A673 (cell line): ENCODE results near the gene FGF21. TPM values are rescaled to one million over a fixed set of nuclear protein-coding genes. Genes with fewer than 3 reads are reported as not detected.
"Not testable (repeated sequence)": the region's sequence is repeated elsewhere in the genome, so short reads cannot be mapped to it uniquely, and the experiment has no call there.

Source experiments
- BruUV-seq: library from RNA; stranded (reverse); fragments of 400-500 nt; replicated peaks from 2 replicates; lab custom pipeline; 2021; lab: Mats Ljungman, UMichigan
- CTCF ChIA-PET: fragments of 300-600 bp; sonication (Branson Sonifier 250); formaldehyde crosslinking; loops from one replicate; lab custom pipeline; 2022; ENCODE audit warnings: antibody characterized with exemption; lab: Charles Lee
- POLR2A ChIA-PET: fragments of 300-600 bp; sonication (Branson Sonifier 250); formaldehyde crosslinking; loops from one replicate; lab custom pipeline; 2022; ENCODE audit warnings: antibody characterized with exemption; ENCODE audit not compliant: low non-redundant PET; lab: Charles Lee
- DNase-seq: peaks from one replicate; pipeline ENCODE4 v3.0.0-alpha.2; 2015; ENCODE audit warnings: low spot score
- H3K27ac ChIP-seq: fragments of 200-600 bp; sonication (generic); 2 replicates; pipeline ENCODE4 v1.5.1; 2016; ENCODE audit warnings: mixed run types, low read depth, mild to moderate bottlenecking, mixed read lengths, antibody characterized with exemption, low read length; ENCODE audit not compliant: poor library complexity, severe bottlenecking
- H3K27me3 ChIP-seq: fragments of 200-600 bp; sonication (generic); replicated peaks from 2 replicates; pipeline ENCODE4 v1.6.1; 2017; ENCODE audit warnings: mixed run types, low read depth, mild to moderate bottlenecking, mixed read lengths, antibody characterized with exemption, low read length; ENCODE audit not compliant: insufficient read depth, poor library complexity
- H3K36me3 ChIP-seq: fragments of 200-600 bp; sonication (generic); 2 replicates; pipeline ENCODE4 v1.6.1; 2016; ENCODE audit warnings: mixed run types, mild to moderate bottlenecking, mixed read lengths, antibody characterized with exemption, low read length; ENCODE audit not compliant: insufficient read depth, poor library complexity, severe bottlenecking
- H3K4me1 ChIP-seq: fragments of 200-600 bp; sonication (generic); 2 replicates; pipeline ENCODE4 v1.6.1; 2017; ENCODE audit warnings: mixed run types, mild to moderate bottlenecking, mixed read lengths, antibody characterized with exemption, low read length; ENCODE audit not compliant: insufficient read depth, poor library complexity, severe bottlenecking
- H3K4me3 ChIP-seq: fragments of 200-600 bp; sonication (generic); 2 replicates; pipeline ENCODE4 v1.5.1; 2016; ENCODE audit warnings: low read depth, mixed run types, mild to moderate bottlenecking, mixed read lengths, low read length; ENCODE audit not compliant: poor library complexity, severe bottlenecking
- H3K9me3 ChIP-seq: fragments of 200-600 bp; sonication (generic); 2 replicates; pipeline ENCODE4 v1.6.1; 2016; ENCODE audit warnings: mixed run types, low read depth, mild to moderate bottlenecking, mixed read lengths, antibody characterized with exemption, low read length; ENCODE audit not compliant: poor library complexity, severe bottlenecking
- CTCF ChIP-seq: fragments of 300-800, 200-600 bp; sonication (generic); conservative IDR thresholded peaks from 2 replicates; pipeline ENCODE4 v1.5.1; 2017; ENCODE audit warnings: low read depth, mild to moderate bottlenecking, antibody characterized with exemption, low read length, moderate library complexity, mixed read lengths
- EZH2 ChIP-seq: fragments of 200-600 bp; sonication (generic); IDR thresholded peaks from 2 replicates; pipeline ENCODE4 v1.6.1; 2017; ENCODE audit warnings: borderline replicate concordance, low read depth, mild to moderate bottlenecking, mixed read lengths, antibody characterized with exemption, low read length; ENCODE audit not compliant: poor library complexity, severe bottlenecking
- intact Hi-C: fragments of 100-400 bp; cut with micrococcal nuclease; formaldehyde crosslinking; loops from one replicate; pipeline ENCODE4 v1.10.0; 2022; ENCODE audit not compliant: unreplicated experiment
- total RNA-seq: library from RNA; stranded (reverse); gene quantifications from 2 replicates; pipeline ENCODE4 v1.2.3, GENCODE V29; 2021

The FGF21 gene
- total RNA-seq, 1 experiment from 2014 or later = not detected

DNA sequence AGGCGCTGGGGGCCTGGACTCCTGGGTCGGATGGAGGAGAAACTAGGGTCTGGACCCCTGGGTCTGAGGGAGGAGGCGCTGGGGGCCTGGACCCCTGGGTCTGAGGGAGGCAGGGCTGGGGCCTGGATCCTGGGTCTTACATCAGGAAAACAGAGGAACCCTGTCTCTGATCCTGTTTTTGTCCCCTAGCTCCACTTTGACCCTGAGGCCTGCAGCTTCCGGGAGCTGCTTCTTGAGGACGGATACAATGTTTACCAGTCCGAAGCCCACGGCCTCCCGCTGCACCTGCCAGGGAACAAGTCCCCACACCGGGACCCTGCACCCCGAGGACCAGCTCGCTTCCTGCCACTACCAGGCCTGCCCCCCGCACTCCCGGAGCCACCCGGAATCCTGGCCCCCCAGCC is 2.4 kb downstream of the FGF21 start:
- TF ChIP-seq CTCF = no peak
- no peak for TF ChIP-seq EZH2
- H3K9me3 ChIP-seq = no peaks in the 10 kb centered on the region
- H3K27ac ChIP-seq = no peak overlapping the region
- peaks cover 3% of the 10 kb centered on the region for H3K27me3 ChIP-seq
- no peaks in the 10 kb centered on the region for H3K4me1 ChIP-seq
- BruUV-seq = no TSS peak
- POLR2A ChIA-PET = no interaction called here
- no peaks in the 10 kb centered on the region for H3K36me3 ChIP-seq
- intact Hi-C loops = no loop called here
- DNase-seq = no peak
- CTCF ChIA-PET = no interaction called here
- H3K4me3 ChIP-seq = no peak overlapping the region

DNA sequence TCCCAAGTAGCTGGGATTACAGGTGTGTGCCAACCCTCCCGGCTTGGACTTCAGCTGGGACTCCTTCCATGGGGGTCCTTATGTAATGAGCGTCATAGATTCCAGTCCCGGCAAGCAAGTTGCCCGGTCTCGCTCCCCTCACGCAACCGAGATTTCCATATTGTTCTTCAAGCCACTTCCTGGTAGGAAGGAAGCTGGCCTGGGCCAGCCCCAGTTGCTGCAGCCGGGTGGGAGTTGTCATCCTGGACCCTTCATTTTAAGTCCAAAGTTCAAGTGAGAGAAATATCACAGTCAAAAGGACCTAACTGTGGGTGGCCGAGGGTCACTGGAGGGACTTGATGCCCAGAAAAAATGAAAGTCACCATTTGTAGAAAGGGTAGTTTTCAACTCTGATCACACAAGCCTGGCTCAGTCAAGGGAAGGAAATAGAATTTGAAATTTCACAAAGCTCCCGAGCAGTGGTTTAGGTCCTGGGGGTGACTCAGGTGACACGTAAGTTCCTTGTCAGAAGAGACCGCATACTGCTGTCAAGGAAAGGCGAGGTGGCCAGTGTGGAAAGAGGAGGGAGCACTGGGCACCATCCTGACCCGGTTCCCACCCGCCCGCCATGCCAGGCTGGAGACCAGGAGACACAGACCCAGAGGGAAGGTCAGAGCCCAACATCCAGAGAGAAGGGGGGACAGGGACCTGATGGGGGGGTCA is 5.3 kb downstream of the FGF21 start:
- H3K27ac ChIP-seq = no peak overlapping the region
- TF ChIP-seq EZH2 (no peak), CTCF (no peak)
- peaks cover 3% of the 10 kb centered on the region for H3K27me3 ChIP-seq
- H3K36me3 ChIP-seq = no peaks in the 10 kb centered on the region
- H3K9me3 ChIP-seq = no peaks in the 10 kb centered on the region
- no peaks in the 10 kb centered on the region for H3K4me1 ChIP-seq
- intact Hi-C loops = no loop called here
- BruUV-seq = no TSS peak
- ChIA-PET POLR2A (interaction anchor here (0.7 kb wide), 1 partner anchor 77 kb away, joined by 6 read pairs; no protein-coding TSS in a partner anchor), CTCF (no interaction called here)
- no peak for DNase-seq
- H3K4me3 ChIP-seq = no peak overlapping the region

- H3K4me3 ChIP-seq, H3K36me3 ChIP-seq, POLR2A ChIA-PET, DNase-seq, H3K27me3 ChIP-seq, BruUV-seq, CTCF ChIA-PET, intact Hi-C loops, H3K4me1 ChIP-seq, H3K9me3 ChIP-seq, H3K27ac ChIP-seq: not testable (repeated sequence)
These were observed 10.5 kb downstream of the FGF21 start for GRCh38 chr19:48765816-48766215.

- H3K36me3 ChIP-seq, H3K27ac ChIP-seq, H3K4me3 ChIP-seq, CTCF ChIA-PET, intact Hi-C loops, POLR2A ChIA-PET, DNase-seq, H3K27me3 ChIP-seq, BruUV-seq, H3K9me3 ChIP-seq, H3K4me1 ChIP-seq: not testable (repeated sequence)
These were observed 12.9 kb downstream of the FGF21 start for GRCh38 chr19:48768171-48768753.
